SKM-1 treated with dmso at 0.1 percent for 144 hours (cell line): ENCODE measurements around the gene ABCC4.

Experiments used
- DNase-seq: peaks from one replicate; lab custom pipeline; 2025; ENCODE audit not compliant: unreplicated experiment; lab: John Stamatoyannopoulos, UW

ABCC4 gene

DNA sequence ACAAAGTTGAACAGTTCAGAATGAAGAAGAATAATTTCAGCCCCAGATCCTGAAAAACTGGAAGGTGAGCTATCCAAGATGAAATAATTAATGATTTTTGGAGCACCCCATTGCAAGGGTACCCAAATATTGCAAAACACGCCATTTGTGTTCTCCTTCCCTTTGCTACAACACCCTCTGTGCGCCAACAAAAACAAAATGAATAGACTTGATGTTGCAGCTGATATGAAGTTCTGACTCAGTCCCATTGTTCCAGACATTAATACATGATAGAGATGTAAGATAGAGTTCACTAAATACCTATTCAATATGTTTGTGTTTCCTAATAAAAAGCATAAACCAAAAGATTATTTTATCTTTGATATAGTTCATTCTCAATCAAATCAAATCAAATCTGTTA is 301.4 kb downstream of the ABCC4 start:
- no peak for DNase-seq

DNA sequence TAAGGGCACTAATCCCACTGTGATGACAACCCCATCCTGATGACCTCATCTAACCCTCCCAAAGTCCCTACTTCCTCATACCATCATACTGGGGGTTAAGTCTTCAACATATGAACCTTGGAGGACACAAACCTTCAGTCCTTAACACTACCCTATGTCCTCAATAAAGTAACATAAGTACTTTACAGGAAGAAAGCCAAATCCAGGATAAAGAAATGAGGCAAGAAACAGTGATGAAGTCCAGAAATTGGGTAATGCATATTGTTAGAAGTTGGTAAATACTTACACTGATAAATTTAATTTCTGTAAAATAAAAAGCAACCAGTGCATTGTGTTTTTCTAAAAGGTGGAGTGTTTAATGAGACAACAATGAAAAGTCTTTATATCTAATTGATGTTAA is 304.1 kb downstream of the ABCC4 start:
- DNase-seq: no peak

DNA sequence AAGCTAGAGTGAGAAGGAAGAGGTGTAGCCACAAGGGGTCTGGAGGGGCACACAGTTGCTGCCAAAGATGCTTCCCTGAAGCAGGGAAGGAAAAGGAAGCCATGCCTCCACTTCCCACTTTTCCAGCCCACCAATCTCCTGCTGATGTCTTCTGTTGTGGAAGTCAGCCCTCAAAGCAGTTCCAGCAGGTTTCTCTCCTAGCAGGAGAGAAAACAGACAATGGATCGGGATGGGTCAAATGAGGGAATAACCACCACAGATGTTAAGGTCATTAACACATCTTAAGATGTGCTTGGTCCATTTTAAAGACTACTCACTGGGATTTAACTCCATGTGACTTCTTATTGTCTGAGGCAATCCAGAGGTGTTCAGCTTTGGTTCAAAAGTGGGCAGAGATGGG is 304.8 kb downstream of the ABCC4 start:
- DNase-seq: no peak

DNA sequence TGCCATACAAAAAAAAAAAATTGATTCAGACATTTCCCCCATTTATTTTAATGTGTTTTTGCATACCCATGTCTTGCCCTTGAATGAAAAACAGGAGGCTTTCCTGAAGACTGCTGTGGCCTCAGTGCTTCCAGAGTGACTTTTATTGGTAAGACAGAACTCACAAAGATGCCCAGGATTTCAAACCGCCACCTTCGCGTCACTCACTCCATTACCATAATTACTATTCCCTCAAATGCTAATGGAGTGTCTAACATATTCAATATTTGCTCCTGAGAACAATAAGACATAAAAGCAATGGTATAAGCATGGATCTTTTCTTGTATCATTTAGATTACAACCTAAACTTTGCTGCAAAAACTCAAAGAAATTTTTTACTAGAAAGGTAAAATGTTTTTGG is 306.7 kb downstream of the ABCC4 start:
- no peak for DNase-seq

DNA sequence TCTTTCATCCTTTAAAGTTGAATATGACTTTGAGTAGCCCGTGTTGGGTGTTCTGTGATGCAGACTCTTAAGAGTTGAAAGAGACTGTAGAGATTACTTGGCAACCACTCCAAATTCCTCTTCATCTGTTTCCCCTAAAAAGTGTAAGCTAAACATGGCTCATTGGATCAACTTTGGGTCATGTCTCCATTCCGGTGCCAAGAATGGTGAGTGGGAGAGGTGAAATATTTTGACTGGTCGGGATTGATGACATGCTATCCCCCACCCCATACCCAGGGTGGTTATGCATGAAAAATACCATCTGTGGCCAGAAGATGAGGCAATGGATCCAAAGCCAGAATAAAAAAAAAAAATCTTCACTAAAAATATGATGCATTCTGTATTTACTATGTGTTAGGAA is 307.6 kb downstream of the ABCC4 start:
- no peak for DNase-seq

DNA sequence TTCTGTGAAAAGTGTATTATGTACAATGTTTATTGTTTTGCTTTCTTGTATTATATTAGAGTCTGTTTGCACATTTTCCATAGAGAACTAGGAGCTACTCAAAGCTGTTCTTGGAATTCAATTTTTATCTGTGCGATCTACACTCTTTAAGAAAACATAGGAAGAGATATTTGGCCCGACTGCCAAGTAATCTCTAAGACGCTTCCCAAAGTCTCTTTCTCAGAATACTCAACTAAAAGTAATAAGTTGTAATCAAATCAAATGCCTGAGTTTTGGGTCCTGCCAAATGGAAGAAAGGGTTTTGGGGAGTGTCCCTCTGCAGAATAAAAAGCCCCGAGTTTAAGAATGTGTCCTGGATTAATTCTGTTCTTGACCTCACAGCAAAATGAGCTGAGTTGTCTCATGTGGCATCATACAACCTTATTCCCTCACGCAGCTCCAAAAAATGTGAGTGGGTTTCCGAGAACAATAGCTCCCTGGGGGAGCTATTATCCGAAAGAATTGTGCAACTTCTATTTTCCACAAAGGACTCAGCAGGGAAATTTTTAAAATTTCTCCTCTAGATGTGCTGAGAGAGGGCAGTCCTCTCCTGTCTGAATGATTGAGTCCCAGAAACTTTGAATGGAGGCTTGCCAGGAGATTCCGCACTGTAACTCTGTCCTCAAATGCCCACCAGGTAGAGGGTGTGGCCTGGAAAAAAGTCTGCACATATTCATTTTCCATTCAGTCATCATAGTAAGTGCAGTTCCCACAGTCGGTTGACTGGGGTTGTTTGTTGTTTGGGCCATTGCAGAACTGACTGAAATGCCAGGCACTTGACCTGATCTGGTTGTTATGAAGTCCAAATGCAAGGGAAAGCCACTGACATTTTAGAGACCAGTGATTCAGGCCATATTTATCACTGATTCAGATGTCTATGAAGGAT is 309.0 kb downstream of the ABCC4 start:
- no peak for DNase-seq

DNA sequence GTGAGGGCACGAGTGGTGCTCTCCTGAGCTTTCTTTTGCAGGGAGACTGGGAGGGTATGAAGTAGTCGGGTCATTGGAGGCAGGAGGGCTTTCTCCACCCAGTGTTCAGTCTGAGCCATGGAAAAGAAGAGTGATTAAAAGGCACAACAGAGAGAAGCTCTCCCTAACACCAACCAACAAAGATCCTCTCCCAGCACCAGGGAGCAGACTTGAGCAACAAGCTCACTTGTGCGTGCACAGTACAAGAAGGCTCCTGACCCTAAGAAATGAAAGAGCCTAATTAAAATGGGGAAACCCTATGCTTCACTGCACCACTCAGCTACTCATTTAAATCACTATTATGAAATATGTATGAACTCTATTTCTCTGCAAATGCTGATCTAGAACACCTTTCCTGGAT is 312.6 kb downstream of the ABCC4 start:
- no peak for DNase-seq

DNA sequence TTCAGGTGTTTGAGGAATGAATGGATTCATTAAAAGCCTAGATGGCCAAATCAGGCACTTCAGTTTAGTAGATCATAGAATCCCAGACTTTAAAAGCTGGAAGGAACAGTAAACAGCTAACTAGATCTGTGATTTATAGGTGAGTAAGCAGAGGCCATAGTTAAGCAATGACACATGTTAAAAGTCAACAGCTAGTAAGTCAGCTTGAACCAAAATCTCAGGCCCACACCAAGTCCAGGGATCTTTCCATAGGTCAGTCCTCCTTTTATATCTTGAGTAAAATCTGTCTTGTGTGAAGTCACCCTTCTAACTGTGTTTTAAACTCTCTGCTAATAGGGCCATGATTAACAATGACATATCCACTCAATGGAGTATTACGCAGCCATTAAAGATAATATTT is 313.4 kb downstream of the ABCC4 start:
- no peak for DNase-seq

DNA sequence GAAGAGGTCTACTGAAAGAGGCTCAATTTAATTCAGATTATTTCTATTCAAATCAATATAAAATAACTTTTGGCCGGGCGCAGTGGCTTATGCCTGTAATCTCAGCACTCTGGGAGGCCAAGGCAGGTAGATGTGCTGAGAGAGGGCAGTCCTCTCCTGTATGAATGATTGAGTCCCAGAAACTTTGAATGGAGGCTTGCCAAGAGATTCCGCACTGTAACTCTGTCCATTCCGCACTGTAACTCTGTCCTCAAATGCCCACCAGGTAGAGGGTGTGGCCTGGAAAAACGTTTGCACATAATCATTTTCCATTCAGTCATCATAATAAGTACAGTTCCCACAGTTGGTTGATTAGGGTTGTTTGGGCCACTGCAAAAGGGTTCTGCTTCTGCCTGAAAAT is 314.2 kb downstream of the ABCC4 start:
- DNase-seq: no peak

DNA sequence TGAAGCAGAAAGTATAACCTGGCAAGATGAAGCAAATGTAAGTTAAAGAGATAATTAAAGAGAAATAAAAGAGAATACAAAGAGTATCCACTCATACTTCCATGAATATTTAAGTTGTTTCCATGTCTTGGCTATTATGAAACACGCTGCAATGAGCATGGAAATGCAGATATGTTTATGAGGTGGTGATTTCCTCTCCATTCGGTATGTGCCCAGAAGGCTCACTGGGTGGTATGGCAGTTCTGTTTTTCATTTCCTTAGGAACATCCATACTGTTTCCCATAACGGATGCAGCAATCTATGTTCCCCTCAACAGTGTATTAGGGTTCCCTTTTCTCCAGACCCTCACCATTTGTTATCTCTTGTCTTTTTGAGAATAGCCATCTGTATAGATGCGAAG is 316.3 kb downstream of the ABCC4 start:
- no peak for DNase-seq

DNA sequence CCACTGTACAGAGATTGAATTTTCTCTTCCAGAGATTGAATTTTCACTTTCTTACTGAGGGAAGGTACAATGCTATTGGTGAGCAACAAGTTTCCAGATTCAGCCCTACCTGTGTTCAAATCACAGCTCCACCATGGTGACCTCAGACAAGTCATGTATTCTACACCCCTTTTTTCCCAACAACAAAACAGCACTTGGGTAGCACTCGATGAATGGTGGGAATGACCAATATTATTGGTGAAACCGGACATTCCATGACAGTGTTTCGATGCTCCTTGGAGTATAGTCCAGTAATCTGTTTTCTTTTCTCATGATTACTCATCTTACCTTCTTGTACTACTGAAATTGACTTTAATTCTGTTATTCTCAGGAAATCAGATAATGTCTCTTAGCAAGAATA is 322.7 kb downstream of the ABCC4 start:
- DNase-seq: no peak

DNA sequence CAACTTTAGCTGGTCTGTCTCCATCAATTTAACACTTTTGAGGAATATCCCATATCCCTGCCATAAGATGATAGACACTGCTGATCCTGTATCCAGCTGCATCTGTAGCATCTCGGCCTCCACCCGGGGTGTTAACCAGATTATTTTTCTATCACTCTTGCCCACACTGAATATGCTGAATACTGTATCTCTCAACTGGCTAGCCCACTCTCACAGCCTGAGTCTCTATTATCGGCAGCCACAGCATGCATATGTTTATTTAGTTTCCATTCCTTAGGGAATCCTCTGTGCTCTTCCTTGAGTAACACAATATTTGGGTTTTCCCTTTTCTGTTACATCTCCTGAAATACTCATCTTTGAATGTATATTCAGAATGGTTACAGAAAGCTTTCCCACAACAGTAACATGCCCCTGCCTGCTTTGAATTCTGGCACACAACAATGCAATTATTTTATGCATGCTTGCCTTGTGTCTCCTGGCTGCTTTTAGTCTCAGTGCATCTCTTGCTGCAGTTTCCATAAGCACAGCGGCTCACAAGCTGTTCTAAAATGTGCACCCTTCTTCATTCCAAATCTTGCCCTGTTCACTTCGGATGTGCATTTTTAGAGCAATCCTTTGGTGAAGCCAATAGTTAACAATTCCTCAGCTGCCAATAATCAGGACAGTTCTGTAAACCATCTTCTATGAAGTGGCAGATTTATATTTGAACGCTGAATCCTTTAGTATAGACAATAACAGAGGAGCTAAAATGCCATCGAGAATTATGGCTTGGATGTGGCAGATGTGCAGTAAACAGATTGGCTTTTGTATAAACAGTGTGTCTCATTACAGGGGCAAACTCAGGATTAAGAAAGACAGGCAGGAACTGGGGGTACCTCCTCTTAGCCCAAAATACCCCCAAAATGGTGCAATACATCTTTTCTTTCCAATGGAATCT is 327.0 kb downstream of the ABCC4 start:
- DNase-seq: no peak

DNA sequence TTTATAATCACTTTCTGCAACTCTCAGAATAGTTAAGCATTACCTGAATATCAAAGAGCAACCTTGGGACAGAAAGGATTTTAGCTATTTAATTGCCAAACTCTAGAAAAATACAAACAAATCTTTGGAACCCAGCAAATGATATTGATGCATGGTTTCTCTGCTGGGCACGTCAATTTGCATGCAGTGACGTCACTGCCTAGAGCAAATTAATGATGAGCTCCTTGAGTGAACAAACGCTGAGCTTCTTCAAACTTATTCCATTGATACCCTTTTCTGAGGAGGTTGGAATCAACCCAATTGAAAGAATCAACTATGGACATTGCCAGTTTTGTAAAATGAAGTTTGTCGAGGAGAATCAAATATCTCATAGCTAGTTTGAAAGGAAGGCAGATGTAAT is 329.0 kb downstream of the ABCC4 start:
- DNase-seq: no peak
